ENCODE data around the gene PPP6R3.

DNA sequence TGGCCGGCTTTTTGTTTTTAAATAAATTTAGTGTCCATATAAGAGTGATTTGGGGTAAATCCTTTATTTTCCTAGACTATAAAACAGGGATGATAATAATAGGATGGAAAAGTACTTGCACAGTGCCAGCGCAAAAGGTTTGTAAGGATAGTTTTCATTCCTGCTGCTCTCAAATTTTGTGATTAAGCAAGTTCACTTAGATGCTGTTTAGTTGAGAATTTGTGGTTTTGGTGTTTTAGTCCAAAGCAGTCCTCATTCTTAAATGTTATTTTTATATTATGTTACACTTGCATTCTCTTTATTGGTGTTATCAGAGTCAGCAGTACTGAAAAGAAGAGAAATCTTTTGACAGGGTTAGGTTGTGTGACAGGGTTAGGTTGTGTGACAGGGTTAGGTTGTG is 47.9 kb downstream of the PPP6R3 start:
- no peak for TF ChIP-seq EZH2 (IDR thresholded peaks at IDR 0.05; ENCODE audit: borderline replicate concordance, low read length)
- no peak for TF ChIP-seq CTCF (IDR thresholded peaks at IDR 0.05; ENCODE audit: low read length)

Measured in OCI-LY1 (cell line).